T-helper 17 cell (primary cell): ENCODE measurements around the gene NR4A3. TPM values are rescaled to one million over a fixed set of nuclear protein-coding genes. Genes with fewer than 3 reads are reported as not detected.
A peak's percentile ranks its signal among the peaks of the same experiment; 100 is the strongest.

Source experiments
- ATAC-seq: fragments of 150-1000 bp; cut with Tn5 transposase; 2 replicates; pipeline ENCODE4 v1.10.0; 2021; ENCODE audit warnings: mild to moderate bottlenecking, moderate library complexity
- DNase-seq, 3 donors: peaks; one replicate each; pipeline versions ENCODE4 v3.0.0 to v3.0.0-alpha.2; 2020 to 2021
- H3K9me3 ChIP-seq: one replicate; pipeline ENCODE4 v1.7.0; 2013; ENCODE audit warnings: low read length, mild to moderate bottlenecking; ENCODE audit not compliant: control insufficient read depth, poor library complexity, severe bottlenecking
- H3K27ac Mint-ChIP-seq: one replicate; pipeline ENCODE4 v1.8.0; 2022; ENCODE audit warnings: mild to moderate bottlenecking, moderate library complexity, mixed read lengths
- H3K27me3 Mint-ChIP-seq: one replicate; pipeline ENCODE4 v1.8.0; 2022; ENCODE audit warnings: mixed read lengths
- H3K36me3 Mint-ChIP-seq: one replicate; pipeline ENCODE4 v1.8.0; 2022; ENCODE audit warnings: low read depth, mixed read lengths
- H3K4me1 Mint-ChIP-seq: one replicate; pipeline ENCODE4 v1.8.0; 2022; ENCODE audit warnings: mild to moderate bottlenecking, mixed read lengths
- H3K4me3 Mint-ChIP-seq: one replicate; pipeline ENCODE4 v1.8.0; 2022; ENCODE audit warnings: mild to moderate bottlenecking, moderate library complexity, mixed read lengths
- total RNA-seq, 4 donors: library from RNA in 2 of 4; stranded (reverse) in 2 of 4; gene quantifications; one replicate each; pipeline ENCODE4 v1.2.3 and lab custom pipeline; 2022 to 2026

NR4A3 gene
- total RNA-seq, 2 donors from 2014 or later: 48.2 to 51.3 TPM

- DNase-seq: no peak
- H3K27me3 Mint-ChIP-seq: peaks cover 64% of the 10 kb centered on the region
- no peak for ATAC-seq
- H3K4me1 Mint-ChIP-seq: peaks cover 11% of the 10 kb centered on the region
- peak overlapping the region; percentile 77 for H3K27ac Mint-ChIP-seq
- H3K36me3 Mint-ChIP-seq: peaks cover 3% of the 10 kb centered on the region
- H3K9me3 ChIP-seq: no peaks in the 10 kb centered on the region
- no peak overlapping the region for H3K4me3 Mint-ChIP-seq
Measured at GRCh38 chr9:99828417-99829176, 6.9 kb downstream of the NR4A3 start.

DNA sequence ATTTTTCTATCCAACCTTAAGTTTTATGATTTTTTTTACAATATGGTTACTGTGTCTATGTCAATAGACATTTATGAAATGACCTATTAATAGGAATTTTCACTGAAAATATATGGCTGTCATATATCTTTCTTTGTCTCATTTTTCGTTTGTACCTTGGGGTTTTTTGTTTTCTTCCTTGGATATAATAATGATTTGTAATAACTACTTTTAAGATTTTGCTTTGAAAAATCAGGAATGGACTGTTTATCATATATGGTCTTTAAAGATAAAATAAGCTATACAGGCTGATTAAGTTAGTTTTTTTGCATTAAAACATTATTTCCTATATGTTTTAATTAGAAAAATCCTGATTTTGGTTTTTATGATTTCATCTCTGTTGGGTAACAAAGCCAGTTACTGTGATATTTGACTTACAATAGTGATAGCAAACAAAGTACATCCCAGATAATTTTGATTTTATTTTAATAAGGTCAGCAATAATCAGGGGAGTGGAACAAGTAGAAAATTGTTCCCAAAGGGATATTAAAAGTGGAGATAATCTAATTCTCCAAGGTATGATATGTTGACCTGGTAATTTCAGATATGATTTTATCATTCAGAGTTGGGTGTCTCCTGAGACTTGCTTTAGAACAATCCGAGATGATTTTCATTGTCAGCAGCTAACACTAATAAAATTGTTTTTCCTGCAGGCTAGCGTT is 10.3 kb downstream of the NR4A3 start:
- no peaks in the 10 kb centered on the region for H3K9me3 ChIP-seq
- H3K4me1 Mint-ChIP-seq: no peaks in the 10 kb centered on the region
- H3K27ac Mint-ChIP-seq: no peak overlapping the region
- H3K36me3 Mint-ChIP-seq: peaks cover 3% of the 10 kb centered on the region
- ATAC-seq: no peak
- H3K27me3 Mint-ChIP-seq: peaks cover 44% of the 10 kb centered on the region
- H3K4me3 Mint-ChIP-seq: no peak overlapping the region
- no peak for DNase-seq

DNA sequence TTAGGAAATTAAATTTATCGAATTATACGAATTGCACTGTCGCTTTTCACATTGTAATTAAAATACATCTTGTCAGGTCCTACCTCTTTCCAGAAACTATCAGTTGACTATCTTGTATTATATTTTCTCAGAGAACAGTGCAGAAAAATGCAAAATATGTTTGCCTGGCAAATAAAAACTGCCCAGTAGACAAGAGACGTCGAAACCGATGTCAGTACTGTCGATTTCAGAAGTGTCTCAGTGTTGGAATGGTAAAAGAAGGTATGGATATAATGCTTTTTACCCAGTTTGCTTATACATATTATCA is 10.8 kb downstream of the NR4A3 start:
- DNase-seq (no peak), ATAC-seq (no peak)
- H3K36me3 Mint-ChIP-seq: peaks cover 3% of the 10 kb centered on the region
- no peak overlapping the region for H3K4me3 Mint-ChIP-seq
- no peaks in the 10 kb centered on the region for H3K9me3 ChIP-seq
- peaks cover 42% of the 10 kb centered on the region for H3K27me3 Mint-ChIP-seq
- no peak overlapping the region for H3K27ac Mint-ChIP-seq
- no peaks in the 10 kb centered on the region for H3K4me1 Mint-ChIP-seq

- Mint-ChIP-seq H3K27me3 (peaks cover 39% of the 10 kb centered on the region), H3K4me1 (no peaks in the 10 kb centered on the region), H3K36me3 (peaks cover 3% of the 10 kb centered on the region), H3K27ac (peak overlapping the region; percentile 19), H3K4me3 (no peak overlapping the region)
- no peak for ATAC-seq
- no peak for DNase-seq
- H3K9me3 ChIP-seq: no peaks in the 10 kb centered on the region
Measured at GRCh38 chr9:99833735-99834134, 12.1 kb downstream of the NR4A3 start.

DNA sequence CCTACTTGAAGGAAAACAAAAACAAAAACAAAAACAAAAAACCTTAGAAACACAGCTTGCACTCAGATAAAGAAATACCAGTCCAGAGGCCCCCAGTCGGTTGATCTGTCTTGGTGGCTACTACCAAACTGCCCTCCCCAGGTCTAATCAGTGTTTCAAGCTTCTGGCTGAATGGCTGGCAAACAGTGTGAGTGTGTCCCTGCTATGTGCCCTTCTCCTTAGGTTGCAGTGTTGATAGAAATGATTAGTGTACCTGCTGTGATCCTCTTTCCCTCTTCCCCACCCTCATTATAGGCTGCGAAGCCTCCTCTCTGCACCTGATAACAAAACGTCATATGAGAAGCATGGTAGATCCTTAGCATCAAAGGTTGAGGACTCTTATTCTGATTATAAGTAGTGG is 12.8 kb downstream of the NR4A3 start:
- peaks cover 3% of the 10 kb centered on the region for H3K36me3 Mint-ChIP-seq
- no peaks in the 10 kb centered on the region for H3K9me3 ChIP-seq
- DNase-seq (no peak), ATAC-seq (no peak)
- H3K4me3 Mint-ChIP-seq: no peak overlapping the region
- no peaks in the 10 kb centered on the region for H3K4me1 Mint-ChIP-seq
- H3K27ac Mint-ChIP-seq: peak overlapping the region; percentile 19
- peaks cover 35% of the 10 kb centered on the region for H3K27me3 Mint-ChIP-seq

DNA sequence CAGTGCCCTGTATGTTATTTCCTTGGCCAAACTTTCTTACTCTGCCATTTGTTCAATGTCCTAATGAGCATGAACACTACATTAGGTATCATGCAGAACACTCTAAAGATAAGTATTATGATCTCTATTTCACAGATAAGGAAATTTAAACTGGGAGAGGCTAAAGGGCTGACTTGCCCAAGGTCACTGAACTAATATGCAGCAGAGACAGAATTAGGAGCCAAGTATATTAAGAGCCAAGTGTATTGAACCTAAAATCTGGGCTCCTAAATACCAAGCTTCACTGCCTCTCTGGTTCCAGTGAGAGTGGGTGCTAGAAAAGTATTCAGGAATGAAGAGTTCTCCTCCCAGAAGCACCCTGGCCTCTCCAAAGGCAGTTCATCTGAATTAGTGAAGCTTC is 13.5 kb downstream of the NR4A3 start:
- ATAC-seq (no peak), DNase-seq (no peak)
- peaks cover 28% of the 10 kb centered on the region for H3K27me3 Mint-ChIP-seq
- no peak overlapping the region for H3K4me3 Mint-ChIP-seq
- no peaks in the 10 kb centered on the region for H3K9me3 ChIP-seq
- H3K36me3 Mint-ChIP-seq: no peaks in the 10 kb centered on the region
- H3K27ac Mint-ChIP-seq: no peak overlapping the region
- H3K4me1 Mint-ChIP-seq: no peaks in the 10 kb centered on the region

GRCh38 chr9:99835581-99835980 is 13.9 kb downstream of the NR4A3 start:
- no peaks in the 10 kb centered on the region for H3K36me3 Mint-ChIP-seq
- ATAC-seq (no peak), DNase-seq (no peak)
- no peak overlapping the region for H3K27ac Mint-ChIP-seq
- H3K9me3 ChIP-seq: no peaks in the 10 kb centered on the region
- no peaks in the 10 kb centered on the region for H3K4me1 Mint-ChIP-seq
- H3K4me3 Mint-ChIP-seq: no peak overlapping the region
- H3K27me3 Mint-ChIP-seq: peaks cover 24% of the 10 kb centered on the region

- H3K9me3 ChIP-seq: no peaks in the 10 kb centered on the region
- Mint-ChIP-seq H3K4me1 (peaks cover 2% of the 10 kb centered on the region), H3K27ac (peak overlapping the region; percentile 53)
Measured at GRCh38 chr9:99840072-99840471, 18.4 kb downstream of the NR4A3 start.

DNA sequence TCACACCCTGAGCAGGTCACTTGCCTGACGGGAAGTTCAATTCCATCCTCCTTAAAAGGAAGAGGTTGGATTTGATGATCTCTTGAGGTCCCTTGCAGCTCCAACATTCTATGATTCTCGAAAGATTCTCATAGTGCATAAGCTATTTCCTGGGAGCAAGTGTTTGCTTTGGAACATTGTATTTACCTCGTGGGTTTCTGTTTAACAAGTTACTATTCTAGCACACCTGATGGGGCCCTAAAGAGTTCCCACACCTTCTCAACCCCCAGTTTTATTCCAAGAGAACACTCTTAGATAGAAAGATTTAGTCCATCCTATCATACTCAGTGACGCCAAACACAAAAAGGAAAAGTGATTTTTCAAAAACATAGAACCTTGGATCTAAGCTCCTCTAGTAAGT is 23.4 kb downstream of the NR4A3 start:
- H3K27me3 Mint-ChIP-seq: no peaks in the 10 kb centered on the region
- no peaks in the 10 kb centered on the region for H3K9me3 ChIP-seq
- no peak for ATAC-seq
- no peak overlapping the region for H3K4me3 Mint-ChIP-seq
- H3K4me1 Mint-ChIP-seq: peaks cover 10% of the 10 kb centered on the region
- DNase-seq: no peak
- H3K27ac Mint-ChIP-seq: peak overlapping the region; percentile 79
- no peaks in the 10 kb centered on the region for H3K36me3 Mint-ChIP-seq

More at GRCh38 chr9:99840072-99840471, 18.4 kb downstream of the NR4A3 start:
- H3K36me3 Mint-ChIP-seq: no peaks in the 10 kb centered on the region
- peaks cover 13% of the 10 kb centered on the region for H3K27me3 Mint-ChIP-seq
- DNase-seq (no peak), ATAC-seq (no peak)
- peak overlapping the region; percentile 21 for H3K4me3 Mint-ChIP-seq

DNA sequence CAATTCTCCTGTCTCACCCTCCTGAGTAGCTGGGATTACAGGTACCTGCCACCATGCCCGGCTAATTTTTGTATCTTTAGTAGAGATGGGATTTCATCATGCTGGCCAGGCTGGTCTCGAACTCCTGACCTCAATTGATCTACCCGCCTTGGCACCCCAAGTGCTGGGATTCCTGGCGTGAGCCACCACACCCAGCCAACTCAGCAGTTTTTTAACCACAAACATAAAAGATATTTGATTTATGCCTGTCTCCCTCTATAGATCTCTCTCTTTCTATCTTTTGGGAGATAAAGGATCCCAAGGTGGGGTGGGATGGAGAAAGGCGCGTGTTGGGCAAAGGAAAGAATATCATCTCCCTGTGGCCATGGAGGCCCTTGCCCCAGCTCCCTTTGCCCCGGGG is 26.8 kb downstream of the NR4A3 start:
- Mint-ChIP-seq H3K27me3 (no peaks in the 10 kb centered on the region), H3K4me1 (peaks cover 29% of the 10 kb centered on the region), H3K36me3 (no peaks in the 10 kb centered on the region), H3K4me3 (no peak overlapping the region), H3K27ac (peak overlapping the region; percentile 27)
- peaks cover 7% of the 10 kb centered on the region for H3K9me3 ChIP-seq
- DNase-seq (no peak), ATAC-seq (no peak)

DNA sequence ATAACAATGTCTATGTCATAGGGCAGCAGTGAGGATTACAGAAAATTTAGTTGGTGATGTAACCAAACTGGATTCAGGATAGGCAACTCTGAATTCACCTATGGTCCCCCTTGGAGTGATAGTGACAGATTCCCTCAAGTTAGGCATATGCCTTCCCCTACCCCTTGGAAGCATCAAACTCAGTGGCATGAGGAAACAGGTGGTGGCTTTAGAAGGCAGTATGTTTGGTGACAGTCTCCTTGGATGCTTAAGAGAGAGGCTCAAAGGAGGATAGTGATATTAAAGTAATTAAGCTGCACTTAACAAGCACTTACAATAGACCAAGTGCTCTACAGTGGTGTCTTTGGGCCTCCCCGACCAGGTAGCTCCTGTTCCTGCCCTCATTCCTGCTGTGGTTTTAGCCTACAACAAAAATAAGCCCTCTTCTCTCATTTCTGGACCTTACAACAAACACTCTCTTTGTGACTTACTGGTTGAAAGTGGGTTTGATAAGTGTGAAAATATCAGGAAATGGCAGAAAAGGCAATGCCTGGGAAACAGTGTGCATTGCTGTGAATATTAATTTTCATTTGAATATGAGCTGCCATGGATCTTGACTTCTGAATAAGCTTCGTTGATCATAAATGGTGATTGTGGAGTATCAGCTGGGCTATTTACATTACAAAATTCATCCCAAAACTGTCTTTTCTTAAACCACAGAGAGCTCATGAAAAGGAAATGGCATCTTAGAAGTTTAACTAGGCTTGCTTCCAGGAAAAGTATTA is 29.2 kb downstream of the NR4A3 start:
- H3K27ac Mint-ChIP-seq: peak overlapping the region; percentile 89
- no peaks in the 10 kb centered on the region for H3K36me3 Mint-ChIP-seq
- ATAC-seq: peak; percentile 7
- H3K4me3 Mint-ChIP-seq: peak overlapping the region; percentile 63
- H3K9me3 ChIP-seq: peaks cover 7% of the 10 kb centered on the region
- no peaks in the 10 kb centered on the region for H3K27me3 Mint-ChIP-seq
- H3K4me1 Mint-ChIP-seq: peaks cover 29% of the 10 kb centered on the region
- no peak for DNase-seq

DNA sequence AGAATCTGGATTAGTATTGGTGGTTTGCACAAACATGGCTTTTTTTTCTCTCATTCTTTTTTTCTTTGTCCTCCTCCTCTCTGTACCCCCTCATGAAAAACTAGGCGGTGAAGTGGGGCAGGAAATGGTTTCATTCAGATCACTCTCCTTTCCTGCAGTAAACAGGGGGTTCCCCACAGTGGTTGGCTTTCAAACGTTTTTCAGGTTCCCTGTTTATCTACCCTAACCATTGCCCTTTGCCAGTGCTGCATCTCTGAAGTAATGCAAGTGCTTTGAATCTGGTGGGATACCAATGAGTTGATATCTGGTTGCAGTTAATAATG is 29.8 kb downstream of the NR4A3 start:
- H3K9me3 ChIP-seq: peaks cover 7% of the 10 kb centered on the region
- DNase-seq (peak in 2 of 3 donors; percentile 13 to 15), ATAC-seq (peak; percentile 87)
- Mint-ChIP-seq H3K4me3 (peak overlapping the region; percentile 63), H3K27ac (peak overlapping the region; percentile 89), H3K27me3 (no peaks in the 10 kb centered on the region), H3K36me3 (no peaks in the 10 kb centered on the region), H3K4me1 (peaks cover 29% of the 10 kb centered on the region)

DNA sequence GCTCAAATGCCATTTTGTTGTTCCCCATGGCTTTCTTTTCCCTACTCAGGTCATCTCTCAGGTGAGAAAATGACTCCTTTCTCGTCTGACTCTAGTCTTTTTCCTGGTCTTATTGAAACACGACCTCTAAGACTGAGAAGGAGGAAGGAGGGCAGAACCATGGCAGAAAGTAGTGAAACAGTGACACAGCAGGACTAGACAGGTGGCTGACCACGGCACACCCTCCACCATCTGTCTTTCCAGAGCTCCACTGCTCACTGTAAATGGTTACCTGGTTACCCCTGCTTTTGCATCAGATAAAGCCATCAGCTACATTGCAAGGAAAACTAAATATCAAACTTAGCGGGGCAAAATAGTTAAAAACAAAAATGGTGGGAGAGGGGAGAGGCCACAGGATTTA is 30.9 kb downstream of the NR4A3 start:
- peak overlapping the region; percentile 28 for H3K4me3 Mint-ChIP-seq

More for the DNA sequence above, 30.9 kb downstream of the NR4A3 start:
- Mint-ChIP-seq H3K36me3 (no peaks in the 10 kb centered on the region), H3K4me1 (peaks cover 29% of the 10 kb centered on the region), H3K27me3 (no peaks in the 10 kb centered on the region), H3K27ac (peak overlapping the region; percentile 89)
- peaks cover 7% of the 10 kb centered on the region for H3K9me3 ChIP-seq
- ATAC-seq (no peak), DNase-seq (no peak)
